Vagina (tissue), 2 donors: Measurements from ENCODE around the gene NEDD4L.

Experiments
- CTCF ChIP-seq, 3 experiments: fragments of 450-650 bp in 2 of 3; fragments of 200-600 bp in 1 of 3; sonication (generic) in 1 of 3; IDR thresholded peaks; one replicate each; pipeline ENCODE4 v1.5.1; 2017 to 2019; ENCODE audit warnings: antibody characterized with exemption in 3 of 3, mild to moderate bottlenecking in 2 of 3, moderate library complexity in 2 of 3
- POLR2A ChIP-seq, 2 donors: fragments of 450-650 bp; IDR thresholded peaks; one replicate each; pipeline ENCODE4 v1.6.1; 2017; ENCODE audit warnings: antibody characterized with exemption in 2 of 2, mild to moderate bottlenecking in 2 of 2, moderate library complexity in 2 of 2

GRCh38 chr18:58241026-58241679 lies 197.1 kb downstream of the NEDD4L start:
- TF ChIP-seq POLR2A (IDR thresholded peaks at IDR 0.05), result no peak
- no peak for TF ChIP-seq CTCF (IDR thresholded peaks at IDR 0.05)
